CD4-positive, CD25-positive, alpha-beta regulatory T cell (primary cell): ENCODE results near the gene ANKRD6. TPM values are rescaled to one million over a fixed set of nuclear protein-coding genes. Genes with fewer than 3 reads are reported as not detected.

Experiments
- ATAC-seq, 2 donors: fragments of 150-1000 bp; cut with Tn5 transposase; one replicate each; pipeline ENCODE4 v1.10.0; 2021; ENCODE audit warnings: low read depth in 2 of 2, moderate number of reproducible peaks in 2 of 2, moderate library complexity in 1 of 2
- DNase-seq, 3 donors: peaks; one replicate each; pipeline versions ENCODE4 v3.0.0 to v3.0.0-alpha.2; 2012 to 2022; ENCODE audit warnings: mixed read lengths in 1 of 3
- H3K27ac ChIP-seq: one replicate; pipeline ENCODE4 v1.7.0; 2013; ENCODE audit warnings: mild to moderate bottlenecking, low read length; ENCODE audit not compliant: insufficient read depth, poor library complexity, severe bottlenecking
- H3K27me3 ChIP-seq: one replicate; pipeline ENCODE4 v1.7.0; 2013; ENCODE audit warnings: low read length; ENCODE audit not compliant: control insufficient read depth, insufficient read depth
- H3K36me3 ChIP-seq: one replicate; pipeline ENCODE4 v1.7.0; 2013; ENCODE audit warnings: mild to moderate bottlenecking, low read length, moderate library complexity; ENCODE audit not compliant: control insufficient read depth, insufficient read depth
- H3K4me1 ChIP-seq: 2 replicates; pipeline ENCODE4 v1.7.0; 2013; ENCODE audit warnings: mild to moderate bottlenecking, low read length; ENCODE audit not compliant: insufficient read depth, control insufficient read depth, poor library complexity, severe bottlenecking
- H3K4me3 ChIP-seq: one replicate; pipeline ENCODE4 v1.7.0; 2013; ENCODE audit warnings: low read depth, mild to moderate bottlenecking, low read length, moderate library complexity
- H3K9me3 ChIP-seq, 2 experiments: 1 replicate in 1 of 2; 2 replicates in 1 of 2; pipeline ENCODE4 v1.7.0; 2013; ENCODE audit warnings: low read length in 2 of 2, mild to moderate bottlenecking in 1 of 2, moderate library complexity in 1 of 2; ENCODE audit not compliant: control insufficient read depth in 2 of 2
- H3K27ac Mint-ChIP-seq, 3 donors: one replicate each; pipeline ENCODE4 v1.8.0; 2020 to 2022; ENCODE audit warnings: mild to moderate bottlenecking in 3 of 3, mixed read lengths in 3 of 3, moderate library complexity in 2 of 3
- H3K27me3 Mint-ChIP-seq: one replicate; pipeline ENCODE4 v1.8.0; 2022; ENCODE audit warnings: mild to moderate bottlenecking, mixed read lengths
- H3K36me3 Mint-ChIP-seq: one replicate; pipeline ENCODE4 v1.8.0; 2020; ENCODE audit warnings: mixed read lengths
- H3K4me1 Mint-ChIP-seq, 4 donors: one replicate each; pipeline ENCODE4 v1.8.0; 2020 to 2022; ENCODE audit warnings: mixed read lengths in 4 of 4, mild to moderate bottlenecking in 1 of 4
- H3K4me3 Mint-ChIP-seq, 4 donors: one replicate each; pipeline ENCODE4 v1.8.0; 2020 to 2022; ENCODE audit warnings: mild to moderate bottlenecking in 4 of 4, mixed read lengths in 4 of 4, moderate library complexity in 3 of 4
- H3K9me3 Mint-ChIP-seq, 7 donors: one replicate each; pipeline ENCODE4 v1.8.0; 2020 to 2022; ENCODE audit warnings: mixed read lengths in 7 of 7, mild to moderate bottlenecking in 3 of 7, moderate library complexity in 2 of 7
- polyA plus RNA-seq, 4 donors: library from polyadenylated mRNA; unstranded; fragments of 300-500 nt; fragmentation: Illumina TruSeq; gene quantifications; one replicate each; pipeline ENCODE4 v1.2.3, GENCODE V29; 2021
- total RNA-seq: library from RNA; stranded (reverse); gene quantifications from one replicate; pipeline ENCODE4 v1.2.3, GENCODE V29; 2022

Gene ANKRD6
- total and polyA plus RNA-seq, 5 donors from 2014 or later: 0.54 to 6.0 (median 1.4) TPM

DNA sequence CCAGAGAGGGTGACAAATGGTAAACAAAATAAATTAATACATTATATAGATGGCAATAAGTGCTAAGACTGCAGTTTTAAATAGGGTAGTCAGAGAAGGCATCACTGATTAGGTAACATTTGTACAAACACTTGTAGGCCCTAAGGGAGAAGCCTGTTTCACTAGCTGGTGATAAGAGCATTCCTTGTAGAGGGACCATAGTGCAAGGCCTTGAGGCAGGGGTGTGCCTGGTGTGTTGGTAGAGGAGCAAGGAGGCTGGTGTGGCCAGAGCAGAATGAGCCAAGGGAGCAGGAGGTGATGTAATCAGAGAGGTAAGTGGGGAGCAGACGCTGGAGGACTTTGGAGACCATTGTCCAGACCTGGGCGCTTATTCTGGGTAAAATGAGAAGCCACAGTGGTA, 70.7 kb downstream of the ANKRD6 start:
- no peak overlapping the region for H3K4me3 Mint-ChIP-seq

DNA sequence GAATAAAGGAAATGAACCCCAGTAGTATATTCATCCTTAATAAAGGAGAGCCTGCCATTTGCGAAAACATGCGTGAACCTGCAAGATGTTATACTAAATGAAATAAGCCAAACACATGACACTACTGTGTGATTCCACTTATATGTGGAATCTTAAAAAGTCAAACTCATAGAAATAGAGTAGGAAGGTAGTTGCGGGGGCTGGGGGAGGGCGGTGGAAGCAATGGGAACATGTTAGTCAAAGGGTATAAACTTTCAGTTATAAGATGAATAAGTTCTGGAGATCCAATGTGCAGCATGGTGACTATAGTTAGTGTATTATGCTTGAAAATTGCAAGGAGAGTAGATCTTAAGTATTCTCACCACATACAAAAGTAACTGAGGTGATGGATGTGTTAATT, 72.9 kb downstream of the ANKRD6 start:
- Histone ChIP-seq H3K4me3 (no peak overlapping the region), H3K36me3 (no peaks in the 10 kb centered on the region), H3K27me3 (peaks cover 2% of the 10 kb centered on the region), H3K27ac (no peak overlapping the region), H3K9me3 (no peaks in the 10 kb centered on the region), H3K4me1 (no peaks in the 10 kb centered on the region)
- DNase-seq: no peak
- no peak overlapping the region for H3K4me3 Mint-ChIP-seq
- no peaks in the 10 kb centered on the region for H3K9me3 Mint-ChIP-seq
- no peak for ATAC-seq
- H3K27ac Mint-ChIP-seq: no peak overlapping the region
- H3K36me3 Mint-ChIP-seq: no peaks in the 10 kb centered on the region
- H3K4me1 Mint-ChIP-seq: no peaks in the 10 kb centered on the region
- H3K27me3 Mint-ChIP-seq: no peaks in the 10 kb centered on the region

More for the DNA sequence above, 70.7 kb downstream of the ANKRD6 start:
- Histone ChIP-seq H3K27me3 (peaks cover 4% of the 10 kb centered on the region), H3K9me3 (no peaks in the 10 kb centered on the region), H3K4me1 (no peaks in the 10 kb centered on the region), H3K36me3 (no peaks in the 10 kb centered on the region), H3K4me3 (no peak overlapping the region), H3K27ac (no peak overlapping the region)
- no peaks in the 10 kb centered on the region for H3K27me3 Mint-ChIP-seq
- no peak overlapping the region for H3K27ac Mint-ChIP-seq
- DNase-seq (no peak), ATAC-seq (no peak)
- no peaks in the 10 kb centered on the region for H3K36me3 Mint-ChIP-seq
- no peaks in the 10 kb centered on the region for H3K4me1 Mint-ChIP-seq
- no peaks in the 10 kb centered on the region for H3K9me3 Mint-ChIP-seq

DNA sequence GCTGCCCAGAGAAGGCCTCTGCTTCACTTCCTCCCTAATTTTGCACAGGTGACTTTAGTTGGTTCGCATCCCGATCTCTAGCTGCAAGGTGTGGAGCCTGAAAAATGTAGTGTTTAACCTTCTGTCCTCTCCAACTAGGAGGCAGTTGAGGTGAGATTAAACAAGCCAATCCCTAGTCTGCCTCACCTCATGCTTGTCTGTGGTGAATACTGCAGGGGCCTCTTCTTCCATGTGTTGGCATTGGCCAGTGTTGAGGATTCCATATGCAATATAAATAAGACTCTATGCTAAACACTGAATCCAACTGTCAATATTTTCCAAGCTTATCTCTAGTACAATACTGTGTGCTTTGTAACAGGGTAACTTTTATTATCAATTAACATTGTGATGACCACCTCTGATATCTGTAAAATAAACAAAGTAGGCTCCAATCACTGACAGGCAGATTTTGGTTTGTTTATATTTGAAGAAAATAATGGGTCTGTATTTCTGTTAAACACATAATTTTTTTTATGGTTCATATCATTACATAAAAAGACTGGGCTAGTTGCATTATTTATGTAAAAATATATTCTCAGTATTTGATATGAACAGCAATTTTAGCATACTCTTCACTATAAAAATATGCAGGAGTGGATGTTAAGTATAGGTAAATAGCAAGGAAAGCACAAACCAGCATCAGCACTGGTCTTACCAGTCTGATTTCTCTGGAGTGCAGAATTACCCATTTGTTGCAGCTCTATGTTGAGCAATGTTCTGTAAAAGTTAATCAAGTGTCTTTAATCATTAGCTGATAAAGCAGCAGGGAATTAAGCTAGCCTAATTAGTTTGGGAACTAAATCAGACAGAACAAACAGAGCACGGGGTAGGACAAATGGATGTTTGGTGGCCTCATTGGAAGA, 74.0 kb downstream of the ANKRD6 start:
- no peaks in the 10 kb centered on the region for H3K9me3 Mint-ChIP-seq
- H3K9me3 ChIP-seq: no peaks in the 10 kb centered on the region
- no peaks in the 10 kb centered on the region for H3K27me3 Mint-ChIP-seq
- H3K4me3 Mint-ChIP-seq: no peak overlapping the region
- no peak overlapping the region for H3K27ac ChIP-seq
- H3K36me3 ChIP-seq: no peaks in the 10 kb centered on the region
- H3K4me1 Mint-ChIP-seq: no peaks in the 10 kb centered on the region
- H3K4me3 ChIP-seq: no peak overlapping the region
- no peak overlapping the region for H3K27ac Mint-ChIP-seq
- H3K27me3 ChIP-seq: peaks cover 2% of the 10 kb centered on the region
- H3K4me1 ChIP-seq: no peaks in the 10 kb centered on the region
- DNase-seq (no peak), ATAC-seq (no peak)
- no peaks in the 10 kb centered on the region for H3K36me3 Mint-ChIP-seq

DNA sequence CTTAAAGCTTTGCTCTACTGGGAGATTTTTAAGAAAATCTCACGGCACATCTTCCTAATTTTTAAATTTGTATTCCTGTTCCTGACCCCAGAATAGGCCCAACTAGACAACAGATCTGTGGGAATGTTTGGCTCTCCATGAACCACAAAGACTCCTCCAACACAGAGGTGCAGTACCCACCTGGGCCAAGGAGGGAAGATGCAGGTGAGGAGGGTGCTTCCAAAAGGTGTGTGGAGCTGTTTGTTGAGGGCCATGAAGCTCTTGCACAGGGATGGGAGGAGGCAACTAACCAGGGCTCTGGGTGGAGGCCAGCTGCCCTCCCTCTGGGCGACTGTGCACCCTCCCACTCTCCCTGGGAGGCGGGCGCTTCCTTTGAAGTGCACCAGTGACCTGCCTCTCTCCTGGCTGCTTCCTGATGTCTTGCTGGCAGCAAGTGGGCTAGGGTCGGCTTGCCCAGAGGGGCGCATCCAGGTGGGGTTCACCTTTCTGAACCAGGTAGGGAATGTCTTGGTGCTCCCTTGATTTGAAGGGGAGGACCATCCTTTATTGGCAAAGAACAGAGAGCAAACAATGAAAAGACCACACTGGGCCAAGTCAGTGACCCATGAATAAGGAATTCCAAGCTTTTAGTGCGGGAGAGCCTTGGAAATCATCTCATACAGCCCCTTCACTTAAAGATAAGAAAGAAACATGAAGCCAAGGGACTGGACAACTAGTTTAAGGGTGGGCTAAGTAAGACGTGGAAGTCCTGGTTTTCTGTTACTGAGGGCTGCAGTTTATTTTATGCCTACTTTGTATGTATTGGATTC, 76.0 kb downstream of the ANKRD6 start:
- no peak for ATAC-seq
- H3K36me3 Mint-ChIP-seq: no peaks in the 10 kb centered on the region
- H3K27me3 Mint-ChIP-seq: no peaks in the 10 kb centered on the region
- DNase-seq: no peak
- H3K27ac ChIP-seq: no peak overlapping the region
- no peak overlapping the region for H3K4me3 Mint-ChIP-seq
- H3K36me3 ChIP-seq: no peaks in the 10 kb centered on the region
- no peak overlapping the region for H3K4me3 ChIP-seq
- no peaks in the 10 kb centered on the region for H3K9me3 ChIP-seq
- peaks cover 2% of the 10 kb centered on the region for H3K27me3 ChIP-seq
- no peaks in the 10 kb centered on the region for H3K9me3 Mint-ChIP-seq
- H3K4me1 ChIP-seq: no peaks in the 10 kb centered on the region
- H3K4me1 Mint-ChIP-seq: no peaks in the 10 kb centered on the region
- H3K27ac Mint-ChIP-seq: no peak overlapping the region

DNA sequence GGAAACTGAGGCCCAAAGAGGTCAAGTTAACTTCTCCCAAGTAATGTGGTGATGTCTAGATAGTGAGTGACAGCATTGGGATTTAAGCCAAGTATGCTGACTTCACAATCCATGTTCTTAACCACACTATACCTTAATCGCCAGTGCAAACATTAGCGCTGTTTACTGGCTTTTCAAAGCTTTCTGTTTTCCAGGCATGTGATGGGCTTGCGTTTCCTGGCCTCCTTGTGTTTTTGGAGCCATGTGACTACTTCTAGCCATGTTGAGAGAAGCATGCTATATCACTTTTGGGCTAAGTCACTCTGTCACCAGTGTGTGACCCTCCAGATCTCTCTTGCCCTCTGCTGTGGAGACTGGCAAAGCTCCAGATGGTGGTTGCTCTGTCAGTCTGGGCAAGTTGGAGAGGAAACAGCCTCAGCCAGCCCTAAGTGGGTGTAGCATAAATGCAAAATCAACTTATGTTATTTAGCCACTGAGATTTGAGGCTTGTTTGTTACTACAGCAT, 76.9 kb downstream of the ANKRD6 start:
- ATAC-seq: no peak
- Mint-ChIP-seq H3K4me3 (no peak overlapping the region), H3K4me1 (no peaks in the 10 kb centered on the region), H3K27ac (peak overlapping the region in 1 of 3 donors; percentile 34), H3K36me3 (no peaks in the 10 kb centered on the region), H3K9me3 (no peaks in the 10 kb centered on the region), H3K27me3 (no peaks in the 10 kb centered on the region)
- Histone ChIP-seq H3K9me3 (no peaks in the 10 kb centered on the region), H3K27ac (no peak overlapping the region), H3K4me3 (no peak overlapping the region), H3K4me1 (no peaks in the 10 kb centered on the region), H3K27me3 (no peaks in the 10 kb centered on the region), H3K36me3 (no peaks in the 10 kb centered on the region)
- no peak for DNase-seq

DNA sequence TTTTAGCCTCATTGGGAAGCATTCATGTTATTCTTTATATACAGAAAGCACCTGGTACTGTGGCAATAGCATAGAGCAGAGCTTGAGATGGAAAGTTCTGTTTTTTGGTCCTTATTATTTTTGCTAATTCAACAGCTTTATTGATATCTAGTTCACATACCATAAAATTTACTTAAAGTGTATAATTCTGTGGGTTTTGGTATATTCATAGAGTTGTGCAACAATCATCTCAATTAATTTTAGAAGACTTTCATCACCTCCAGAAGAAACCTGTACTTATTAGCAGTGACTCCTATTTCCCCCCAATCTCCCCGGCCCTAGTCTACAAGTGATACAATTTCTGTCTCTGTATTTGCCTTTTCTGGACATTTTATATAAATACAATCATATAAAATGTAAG, 77.4 kb downstream of the ANKRD6 start:
- DNase-seq: no peak
- no peaks in the 10 kb centered on the region for H3K4me1 Mint-ChIP-seq
- no peaks in the 10 kb centered on the region for H3K27me3 Mint-ChIP-seq
- no peak overlapping the region for H3K4me3 Mint-ChIP-seq
- H3K9me3 ChIP-seq: no peaks in the 10 kb centered on the region
- no peaks in the 10 kb centered on the region for H3K27me3 ChIP-seq
- no peak overlapping the region for H3K4me3 ChIP-seq
- H3K27ac ChIP-seq: no peak overlapping the region
- no peaks in the 10 kb centered on the region for H3K9me3 Mint-ChIP-seq
- H3K36me3 ChIP-seq: no peaks in the 10 kb centered on the region
- no peaks in the 10 kb centered on the region for H3K4me1 ChIP-seq
- ATAC-seq: no peak
- no peak overlapping the region for H3K27ac Mint-ChIP-seq
- no peaks in the 10 kb centered on the region for H3K36me3 Mint-ChIP-seq

DNA sequence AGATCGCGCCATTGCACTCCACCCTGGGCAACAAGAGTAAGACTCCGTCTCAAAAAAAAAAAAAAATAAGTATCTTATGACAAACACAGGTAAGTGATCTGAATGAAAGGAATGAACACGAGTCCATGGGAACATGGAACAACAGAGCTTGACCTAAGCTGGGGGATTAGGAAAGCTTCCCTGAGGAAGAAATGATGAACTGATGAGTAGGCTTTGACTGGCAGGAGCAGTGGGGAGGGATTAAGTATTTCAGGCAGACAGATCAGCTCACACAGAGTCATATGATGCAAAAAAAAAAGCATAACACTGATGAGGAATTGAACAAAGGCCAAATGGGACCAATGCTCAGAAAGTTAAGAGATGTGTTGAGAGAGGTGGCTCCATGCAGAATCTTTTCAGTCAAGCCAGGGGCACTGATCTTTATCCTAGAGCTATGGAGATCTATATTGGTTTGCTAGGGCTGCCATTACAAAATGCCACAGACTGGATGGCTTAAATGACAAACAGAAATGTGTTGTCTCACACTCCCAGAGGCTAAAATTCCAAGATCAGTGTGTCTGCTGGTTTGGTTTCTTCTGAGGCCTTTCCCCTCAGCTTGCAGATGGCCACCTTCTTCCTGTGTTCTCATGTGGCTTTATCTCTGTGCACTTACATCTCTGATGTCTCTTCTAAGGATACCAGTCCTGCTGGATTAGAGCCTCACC, 85.6 kb downstream of the ANKRD6 start:
- H3K9me3 ChIP-seq: no peaks in the 10 kb centered on the region
- Mint-ChIP-seq H3K4me3 (no peak overlapping the region), H3K27me3 (no peaks in the 10 kb centered on the region), H3K4me1 (no peaks in the 10 kb centered on the region), H3K9me3 (peaks cover 0 to 2% (median 0%) of the 10 kb centered on the region in 7 donors), H3K36me3 (peaks cover 3% of the 10 kb centered on the region), H3K27ac (peak overlapping the region in 1 of 3 donors; percentile 78)
- H3K36me3 ChIP-seq: no peaks in the 10 kb centered on the region
- H3K27ac ChIP-seq: no peak overlapping the region
- no peaks in the 10 kb centered on the region for H3K27me3 ChIP-seq
- H3K4me1 ChIP-seq: no peaks in the 10 kb centered on the region
- ATAC-seq (no peak), DNase-seq (no peak)
- H3K4me3 ChIP-seq: no peak overlapping the region
